GM12878 (cell line): Measurements from ENCODE around the gene IRF4. TPM values are rescaled to one million over a fixed set of nuclear protein-coding genes. Genes with fewer than 3 reads are reported as not detected.

Experiments used
- ATAC-seq: fragments of 200-7000 bp; cut with Tn5 transposase; 3 replicates; pipeline ENCODE4 v1.9.1; 2020; ENCODE audit warnings: mild to moderate bottlenecking, moderate library complexity
- BruUV-seq: library from RNA; stranded (reverse); fragments of 400-500 nt; replicated peaks from 2 replicates; lab custom pipeline; 2021; lab: Mats Ljungman, UMichigan
- CTCF ChIA-PET: fragments of 300-600 bp; sonication (Branson Sonifier 250); formaldehyde crosslinking; extraction: SDS; loops from one replicate; lab custom pipeline; 2021; ENCODE audit warnings: inconsistent platforms; lab: Yijun Ruan, JAX
- POLR2A ChIA-PET: fragments of 350-600 bp; formaldehyde crosslinking; extraction: SDS; loops from one replicate; lab custom pipeline; 2021; ENCODE audit warnings: inconsistent platforms; lab: Charles Lee
- RAD21 ChIA-PET: fragments of 300-600 bp; sonication (Branson Sonifier 250); formaldehyde crosslinking; loops from one replicate; lab custom pipeline; 2023; ENCODE audit warnings: antibody characterized with exemption; ENCODE audit not compliant: unreplicated experiment; lab: Charles Lee
- SMC1A ChIA-PET: fragments of 300-600 bp; sonication (Branson Sonifier 250); formaldehyde crosslinking; loops from one replicate; lab custom pipeline; 2023; ENCODE audit not compliant: unreplicated experiment, uncharacterized antibody; lab: Charles Lee
- DNase-seq: peaks from one replicate; pipeline ENCODE4 v3.0.0-alpha.2; 2011; ENCODE audit warnings: low read depth, low spot score
- FAIRE-seq: peaks from 3 replicates; lab custom pipeline; 2011; peaks lifted over from hg19 to GRCh38; lab: Jason Lieb, UNC
- H2AFZ ChIP-seq: 2 replicates; pipeline ENCODE4 v1.6.0; 2011; ENCODE audit warnings: low read depth, low read length, control low read depth; ENCODE audit not compliant: control insufficient read depth
- H3K27ac ChIP-seq: 2 replicates; pipeline ENCODE4 v1.5.1; 2011; ENCODE audit warnings: control low read depth; ENCODE audit not compliant: control insufficient read depth, insufficient read depth
- H3K27me3 ChIP-seq, 2 experiments: replicated peaks in 1 of 2; 2 replicates each; pipeline versions ENCODE4 v1.6.0 to v1.6.1; 2011; ENCODE audit warnings: low read length in 1 of 2; ENCODE audit not compliant: control insufficient read depth in 2 of 2, insufficient read depth in 2 of 2
- H3K36me3 ChIP-seq, 2 experiments: 2 replicates each; pipeline ENCODE4 v1.5.1; 2011; ENCODE audit warnings: low read length in 1 of 2; ENCODE audit not compliant: control insufficient read depth in 2 of 2, insufficient read depth in 2 of 2
- H3K4me1 ChIP-seq: 2 replicates; pipeline ENCODE4 v1.6.1; 2011; ENCODE audit warnings: mild to moderate bottlenecking, low read length, moderate library complexity, mixed read lengths; ENCODE audit not compliant: control insufficient read depth, insufficient read depth
- H3K4me2 ChIP-seq: 2 replicates; pipeline ENCODE4 v1.6.0; 2011; ENCODE audit warnings: control low read depth; ENCODE audit not compliant: control insufficient read depth, insufficient read depth
- H3K4me3 ChIP-seq: fragments of 200-600 bp; sonication (generic); 2 replicates; pipeline ENCODE4 v1.5.1; 2016
- H3K79me2 ChIP-seq: 2 replicates; pipeline ENCODE4 v1.6.0; 2011; ENCODE audit warnings: low read length; ENCODE audit not compliant: control insufficient read depth, insufficient read depth
- H3K9ac ChIP-seq: 2 replicates; pipeline ENCODE4 v1.8.0; 2011; ENCODE audit warnings: low read length, control low read depth, mixed read lengths; ENCODE audit not compliant: control insufficient read depth, insufficient read depth
- H3K9me3 ChIP-seq: replicated peaks from 3 replicates; pipeline ENCODE4 v1.5.1; 2011; ENCODE audit warnings: mild to moderate bottlenecking, low read length; ENCODE audit not compliant: control insufficient read depth, insufficient read depth
- H4K20me1 ChIP-seq: 2 replicates; pipeline ENCODE4 v1.6.0; 2011; ENCODE audit not compliant: control insufficient read depth, insufficient read depth
- FOXM1 ChIP-seq: IDR thresholded peaks from 2 replicates; pipeline ENCODE4 v1.6.1; 2012; ENCODE audit warnings: low read depth, mild to moderate bottlenecking, inconsistent platforms, low read length, moderate library complexity
- GATAD2B ChIP-seq: fragments of 450-650 bp; conservative IDR thresholded peaks from 2 replicates; pipeline ENCODE4 v1.6.1; 2017; ENCODE audit warnings: low read depth, mild to moderate bottlenecking, moderate library complexity
- HDAC2 ChIP-seq: fragments of 200-600 bp; sonication (generic); IDR thresholded peaks from 2 replicates; pipeline ENCODE4 v1.6.1; 2017
- LARP7 ChIP-seq: fragments of 450-650 bp; IDR thresholded peaks from 2 replicates; pipeline ENCODE4 v1.6.1; 2017; ENCODE audit warnings: mild to moderate bottlenecking
- MTA3 ChIP-seq: IDR thresholded peaks from 2 replicates; pipeline ENCODE4 v1.6.1; 2012; ENCODE audit warnings: low read length, inconsistent platforms, borderline replicate concordance
- NFXL1 ChIP-seq: fragments of 450-650 bp; IDR thresholded peaks from 2 replicates; pipeline ENCODE4 v1.6.1; 2017; ENCODE audit warnings: antibody characterized with exemption, mild to moderate bottlenecking, borderline replicate concordance
- RBBP5 ChIP-seq: fragments of 200-600 bp; sonication (generic); conservative IDR thresholded peaks from 2 replicates; pipeline ENCODE4 v1.6.1; 2016
- SP1 ChIP-seq: IDR thresholded peaks from one replicate; pipeline ENCODE4 v1.6.1; 2011; ENCODE audit warnings: low read depth, low read length
- TAF1 ChIP-seq: IDR thresholded peaks from 2 replicates; pipeline ENCODE4 v1.6.1; 2011; ENCODE audit warnings: mild to moderate bottlenecking, low read depth, low read length, borderline replicate concordance
- ZBTB11 ChIP-seq: fragments of 450-650 bp; formaldehyde crosslinking; IDR thresholded peaks from 2 replicates; pipeline ENCODE4 v1.5.0; 2022; ENCODE audit warnings: mild to moderate bottlenecking, missing genetic modification characterization
- ZNF207 ChIP-seq: fragments of 450-650 bp; IDR thresholded peaks from 2 replicates; pipeline ENCODE4 v1.6.1; 2014; ENCODE audit warnings: antibody characterized with exemption, mild to moderate bottlenecking, borderline replicate concordance
- ZSCAN29 ChIP-seq: fragments of 450-650 bp; IDR thresholded peaks from 2 replicates; pipeline ENCODE4 v1.6.1; 2017; ENCODE audit warnings: mild to moderate bottlenecking, moderate library complexity
- WGBS: methylation state at CpG from one replicate; pipeline ENCODE4 v1.1.6; 2016; ENCODE audit warnings: low lambda C conversion rate; ENCODE audit not compliant: insufficient replicate concordance, insufficient coverage; ENCODE audit errors: missing lambda C conversion rate; 5-methylcytosine and 5-hydroxymethylcytosine counted together
- in situ Hi-C: fragments of 300-500 bp; cut with MboI; formaldehyde crosslinking; loops from 9 replicates; pipeline ENCODE4 v1.14.3; 2018; ENCODE audit warnings: mixed read lengths
- intact Hi-C: fragments of 100-400 bp; cut with micrococcal nuclease; formaldehyde crosslinking; loops from one replicate; pipeline ENCODE4 v1.14.2; 2022; ENCODE audit not compliant: unreplicated experiment
- polyA plus RNA-seq, 11 experiments: library from polyadenylated mRNA; depleted of rRNA in 4 of 11; unstranded in 6 of 11; stranded (reverse) in 5 of 11; fragments of >200 nt; fragmentation: Nextera tagmentation in 4 of 11; fragmentation: Illumina TruSeq in 1 of 11; extraction: Ambion mirVana in 4 of 11; extraction: Trizol in 1 of 11; gene quantifications; 1 replicate in 1 of 11; 2 replicates in 10 of 11; pipeline versions ENCODE4 v1.2.1 to v1.2.3, GENCODE V29; 2011 to 2016; ENCODE audit warnings: inconsistent platforms in 2 of 11, missing spikeins in 2 of 11, low read depth in 1 of 11
- total RNA-seq, 4 experiments: library from RNA; depleted of rRNA in 3 of 4; stranded (reverse); fragments of >200 nt in 3 of 4; fragmentation: Illumina TruSeq in 1 of 4; extraction: Trizol in 1 of 4; gene quantifications; 2 replicates each; pipeline versions ENCODE4 v1.2.1 to v1.2.3, GENCODE V29; 2013 to 2021
- TF ChIP-seq, protein P1 (sequence below): fragments of 450-650 bp; IDR thresholded peaks from 2 replicates; pipeline ENCODE4 v1.6.1; 2017; ENCODE audit warnings: mild to moderate bottlenecking, moderate library complexity

Gene IRF4
- total and polyA plus RNA-seq, 10 of the 15 experiments (the other 5 are each of a cell fraction or from before 2014, with no cell fraction given), result 50.0 to 495 (median 257) TPM

DNA sequence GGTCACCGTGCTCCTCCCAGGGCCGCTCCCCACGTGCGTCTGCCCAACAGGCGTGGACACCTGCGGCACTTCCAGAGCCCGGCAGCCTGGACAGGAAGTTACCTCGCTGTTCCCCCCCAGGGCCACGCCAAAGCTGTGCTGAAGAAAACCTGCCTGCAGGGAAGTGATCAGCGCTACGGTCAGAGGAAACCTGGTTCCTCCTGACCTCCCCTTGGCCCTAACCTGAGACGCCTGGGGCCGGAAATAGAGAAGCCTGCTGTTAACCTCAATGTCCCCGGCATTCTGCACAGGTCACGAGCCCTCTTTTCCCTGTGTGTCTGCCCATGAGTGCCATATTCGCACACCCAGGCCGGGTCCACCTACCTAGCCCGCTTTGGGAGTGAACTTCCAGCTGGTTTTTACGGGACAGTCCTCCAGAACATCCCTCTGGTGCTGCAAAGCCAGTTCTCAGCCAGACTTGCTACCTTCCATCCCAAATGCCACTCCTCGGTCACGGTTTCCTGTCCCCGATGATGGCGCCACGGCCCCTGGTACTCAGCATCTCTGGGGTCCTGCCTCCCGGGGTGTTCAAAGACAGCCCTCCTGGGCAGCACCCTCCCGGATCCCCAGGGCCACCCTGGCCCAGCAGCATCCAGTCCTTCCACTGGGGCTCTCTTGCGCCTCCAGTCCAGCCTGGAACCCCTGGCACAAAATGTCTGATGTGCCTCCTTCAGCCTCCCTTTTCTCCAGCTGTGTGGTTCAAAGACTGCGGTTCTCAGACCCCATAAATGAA lies 12.0 kb upstream of the IRF4 start (continued):
- no peak for TF ChIP-seq ZBTB11 (CRISPR knock-in tag)
- no peak for TF ChIP-seq RBBP5

DNA sequence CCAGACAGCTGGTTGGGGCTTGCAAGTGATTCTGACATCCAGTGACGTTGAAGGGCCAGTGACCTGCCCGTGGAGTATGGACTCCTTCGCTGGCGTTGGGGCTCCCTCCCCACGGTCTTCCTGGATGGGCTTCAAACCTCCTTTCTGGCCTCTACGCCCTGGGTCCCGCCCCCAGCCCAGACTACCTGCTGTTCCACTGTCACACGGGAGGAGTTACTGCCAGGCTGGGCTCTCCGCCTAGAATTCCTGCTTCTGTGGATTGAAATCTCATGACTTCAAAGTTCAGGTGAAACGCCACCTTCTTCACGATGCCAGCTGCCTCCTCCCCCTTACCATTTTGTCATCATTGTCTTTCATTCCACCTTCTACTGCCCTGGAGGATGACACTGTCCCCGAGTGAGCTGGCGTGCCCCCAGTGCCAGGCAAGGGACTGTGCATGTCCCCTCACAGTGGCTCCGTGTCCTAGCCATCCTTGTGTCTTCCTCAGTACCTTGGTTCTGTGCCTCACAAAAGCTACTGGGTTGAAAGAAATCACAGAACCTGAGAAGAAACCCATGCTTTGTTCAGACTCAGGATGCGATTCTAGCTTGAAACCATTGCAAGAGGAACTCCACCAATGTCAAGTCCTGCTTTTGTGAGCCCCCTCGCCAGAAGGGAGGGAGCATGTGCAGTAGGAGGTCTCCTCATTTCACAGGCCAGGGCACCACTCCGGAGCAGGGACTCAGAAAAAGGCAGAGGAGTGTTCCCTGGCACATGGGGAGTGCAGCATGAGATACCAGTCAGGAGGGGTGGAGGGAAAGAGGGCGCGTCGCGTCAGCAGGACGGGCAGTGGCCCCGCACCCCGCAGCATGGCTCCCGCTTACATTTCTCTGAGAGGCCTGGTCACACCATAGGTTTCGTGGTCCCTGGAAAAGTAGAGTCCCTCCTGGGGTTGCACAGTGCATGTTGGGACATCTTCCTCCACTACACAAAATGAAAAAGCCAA lies 11.0 kb upstream of the IRF4 start:
- BruUV-seq, result no TSS peak
- 83% methylated on average over 26 of the region's 26 CpGs for WGBS
- Histone ChIP-seq H3K9me3 (no peaks in the 10 kb centered on the region; the same call in 2 of the 3 replicates), H4K20me1 (no peaks in the 10 kb centered on the region), H3K9ac (no peak overlapping the region), H3K36me3 (no peaks in the 10 kb centered on the region), H3K4me2 (no peak overlapping the region), H3K27me3 (no peaks in the 10 kb centered on the region), H3K4me1 (peaks cover 53% of the 10 kb centered on the region), H2AFZ (no peak overlapping the region), H3K4me3 (no peak overlapping the region), H3K27ac (no peak overlapping the region), H3K79me2 (no peaks in the 10 kb centered on the region)
- CTCF ChIA-PET, result interaction anchor here (0.7 to 1.6 kb wide), 5 partner anchors 10 to 87 kb away, joined by 3 to 4 read pairs (median 3); no protein-coding TSS in a partner anchor
- SMC1A ChIA-PET, result interaction anchor here (0.9 to 1.6 kb wide), 7 partner anchors 8 to 75 kb away, joined by 3 to 5 read pairs (median 3); no protein-coding TSS in a partner anchor
- FAIRE-seq (no peak), ATAC-seq (no peak), DNase-seq (no peak)
- intact Hi-C loops (no loop called here), in situ Hi-C loops (no loop called here)
- RAD21 ChIA-PET, result no interaction called here
- POLR2A ChIA-PET, result interaction anchor here (0.8 to 1.1 kb wide), 2 partner anchors 12 to 17 kb away, joined by 3 read pairs; partner anchors contain the start of gene IRF4
- TF ChIP-seq TAF1 (no peak), MTA3 (no peak), NFXL1 (no peak), SP1 (no peak), LARP7 (no peak), HDAC2 (no peak), ZSCAN29 (no peak), FOXM1 (no peak), ZNF207 (no peak), GATAD2B (no peak)
- TF ChIP-seq, protein P1, sequence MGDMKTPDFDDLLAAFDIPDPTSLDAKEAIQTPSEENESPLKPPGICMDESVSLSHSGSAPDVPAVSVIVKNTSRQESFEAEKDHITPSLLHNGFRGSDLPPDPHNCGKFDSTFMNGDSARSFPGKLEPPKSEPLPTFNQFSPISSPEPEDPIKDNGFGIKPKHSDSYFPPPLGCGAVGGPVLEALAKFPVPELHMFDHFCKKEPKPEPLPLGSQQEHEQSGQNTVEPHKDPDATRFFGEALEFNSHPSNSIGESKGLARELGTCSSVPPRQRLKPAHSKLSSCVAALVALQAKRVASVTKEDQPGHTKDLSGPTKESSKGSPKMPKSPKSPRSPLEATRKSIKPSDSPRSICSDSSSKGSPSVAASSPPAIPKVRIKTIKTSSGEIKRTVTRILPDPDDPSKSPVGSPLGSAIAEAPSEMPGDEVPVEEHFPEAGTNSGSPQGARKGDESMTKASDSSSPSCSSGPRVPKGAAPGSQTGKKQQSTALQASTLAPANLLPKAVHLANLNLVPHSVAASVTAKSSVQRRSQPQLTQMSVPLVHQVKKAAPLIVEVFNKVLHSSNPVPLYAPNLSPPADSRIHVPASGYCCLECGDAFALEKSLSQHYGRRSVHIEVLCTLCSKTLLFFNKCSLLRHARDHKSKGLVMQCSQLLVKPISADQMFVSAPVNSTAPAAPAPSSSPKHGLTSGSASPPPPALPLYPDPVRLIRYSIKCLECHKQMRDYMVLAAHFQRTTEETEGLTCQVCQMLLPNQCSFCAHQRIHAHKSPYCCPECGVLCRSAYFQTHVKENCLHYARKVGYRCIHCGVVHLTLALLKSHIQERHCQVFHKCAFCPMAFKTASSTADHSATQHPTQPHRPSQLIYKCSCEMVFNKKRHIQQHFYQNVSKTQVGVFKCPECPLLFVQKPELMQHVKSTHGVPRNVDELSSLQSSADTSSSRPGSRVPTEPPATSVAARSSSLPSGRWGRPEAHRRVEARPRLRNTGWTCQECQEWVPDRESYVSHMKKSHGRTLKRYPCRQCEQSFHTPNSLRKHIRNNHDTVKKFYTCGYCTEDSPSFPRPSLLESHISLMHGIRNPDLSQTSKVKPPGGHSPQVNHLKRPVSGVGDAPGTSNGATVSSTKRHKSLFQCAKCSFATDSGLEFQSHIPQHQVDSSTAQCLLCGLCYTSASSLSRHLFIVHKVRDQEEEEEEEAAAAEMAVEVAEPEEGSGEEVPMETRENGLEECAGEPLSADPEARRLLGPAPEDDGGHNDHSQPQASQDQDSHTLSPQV, result no peak
